SHP77 (cell line): ENCODE measurements around the gene SLAMF8.

Source experiments
- DNase-seq, 2 experiments: peaks; one replicate each; lab custom pipeline; 2025; lab: John Stamatoyannopoulos, UW

SLAMF8 gene

DNA sequence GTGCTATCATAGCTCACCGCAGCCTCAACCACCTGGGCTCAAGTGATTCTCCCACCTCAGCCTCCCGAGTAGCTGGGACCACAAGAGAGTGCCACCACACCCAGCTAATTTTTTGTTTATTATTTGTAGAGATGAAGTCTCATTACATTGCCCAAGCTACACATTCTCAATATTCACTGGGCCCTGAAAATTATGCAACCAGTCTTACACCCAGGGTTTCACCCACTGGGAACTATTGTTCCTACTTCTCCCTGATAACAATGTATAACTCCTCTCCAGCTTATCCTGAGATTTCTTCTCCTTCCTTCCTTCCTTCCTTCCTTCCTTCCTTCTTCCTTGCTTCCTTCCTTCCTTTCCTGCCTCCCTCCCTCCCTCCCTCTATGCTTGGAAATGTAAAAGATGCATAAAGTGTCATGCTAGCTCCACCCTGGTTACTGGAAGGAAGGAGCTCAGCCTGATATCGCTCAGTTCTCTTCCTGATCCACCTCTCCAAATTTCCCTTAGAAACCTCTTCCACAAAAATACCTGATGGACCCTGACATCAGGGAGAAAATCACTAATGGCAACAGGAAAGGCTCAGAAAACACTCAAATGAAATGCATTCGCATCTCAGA lies 47.0 kb downstream of the SLAMF8 start:
- DNase-seq = no peak

DNA sequence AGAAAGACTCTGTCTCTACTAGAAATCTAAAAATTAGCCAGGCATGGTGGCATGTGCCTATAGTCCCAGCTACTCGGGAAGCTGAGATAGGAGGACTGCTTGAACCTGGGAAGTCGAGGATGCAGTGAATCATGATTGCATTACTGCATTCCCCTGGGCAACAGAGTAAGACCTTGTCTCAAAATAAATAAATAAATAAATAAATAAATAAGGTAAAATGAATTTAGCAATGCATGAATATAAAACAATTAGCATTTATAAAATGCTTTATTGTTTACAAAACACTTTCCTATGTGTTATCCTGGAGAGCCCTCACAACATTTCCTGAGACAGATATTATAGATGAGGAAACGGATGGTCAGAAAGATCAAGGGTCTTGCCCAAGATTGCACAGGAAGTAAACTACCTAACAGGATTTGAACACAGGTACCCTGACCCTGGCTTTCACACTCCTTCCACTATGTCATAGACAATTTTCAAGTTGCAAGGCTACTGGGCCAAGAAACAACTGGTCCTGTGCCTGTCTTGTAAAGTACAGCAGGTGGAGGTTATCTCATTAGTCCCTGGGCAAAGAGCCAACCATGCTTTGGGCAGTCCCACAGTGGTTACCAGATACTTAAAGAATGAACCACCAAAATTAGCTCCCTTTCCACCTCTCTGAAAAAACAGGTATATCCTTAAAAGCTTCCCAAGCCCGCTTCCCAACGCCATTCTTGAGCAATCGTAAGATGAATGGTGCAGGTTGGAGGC lies 51.2 kb downstream of the SLAMF8 start:
- no peak for DNase-seq

DNA sequence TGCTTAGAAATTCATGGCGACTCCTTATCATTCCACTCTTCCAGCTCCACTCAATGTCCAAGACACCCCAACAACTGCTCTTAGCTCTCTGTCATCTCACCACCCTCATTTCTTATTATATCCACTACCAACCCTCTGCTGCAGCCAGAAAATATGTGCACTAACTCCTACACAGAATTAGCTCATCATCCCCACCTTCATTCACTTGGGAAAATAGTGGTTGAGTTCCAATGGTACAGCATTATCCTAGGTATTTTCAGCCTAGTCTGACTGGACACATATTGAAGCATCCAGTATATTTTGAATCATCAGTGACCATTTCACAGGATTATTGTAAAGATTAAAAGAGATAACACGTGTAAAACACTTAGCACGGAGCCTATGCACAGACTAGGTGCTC lies 52.5 kb downstream of the SLAMF8 start:
- no peak for DNase-seq

DNA sequence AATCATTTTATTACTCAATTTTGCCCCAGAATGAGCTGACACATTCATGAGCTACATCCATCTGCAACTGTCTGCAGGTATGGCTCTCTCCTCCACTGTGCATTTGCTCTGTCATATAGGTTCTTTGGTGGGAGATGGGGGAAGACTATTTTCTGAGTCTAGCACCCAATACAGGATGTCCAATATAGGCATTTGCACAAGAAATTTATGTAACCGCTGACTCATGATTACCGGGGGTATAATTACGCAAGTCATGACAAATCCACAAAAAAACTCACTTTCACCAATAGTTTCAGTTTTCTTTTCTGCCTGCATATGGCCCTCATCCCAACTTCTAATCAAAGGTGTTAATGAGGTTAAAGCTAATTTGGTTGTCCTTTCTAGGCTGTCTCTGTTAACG lies 53.3 kb downstream of the SLAMF8 start:
- no peak for DNase-seq

DNA sequence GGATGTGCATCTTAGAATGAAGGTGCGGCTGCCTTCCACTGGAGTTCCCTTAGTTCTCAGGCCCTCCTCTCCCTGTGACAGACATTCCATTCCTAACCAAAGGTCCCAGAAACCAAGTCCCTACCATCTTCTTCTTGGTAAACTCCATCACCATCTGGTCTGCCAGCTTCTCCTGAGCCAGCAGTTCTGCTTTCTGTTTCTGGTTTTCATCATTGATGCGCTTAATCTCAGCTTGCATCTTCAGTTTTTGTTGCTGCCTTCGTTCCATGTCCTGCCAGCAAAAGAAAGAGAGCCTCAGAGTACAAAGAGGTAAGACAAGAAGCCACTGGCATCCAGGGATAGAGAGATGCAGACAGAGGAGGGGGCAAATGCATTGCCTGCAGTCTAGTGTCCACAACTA lies 53.8 kb downstream of the SLAMF8 start:
- DNase-seq = no peak

DNA sequence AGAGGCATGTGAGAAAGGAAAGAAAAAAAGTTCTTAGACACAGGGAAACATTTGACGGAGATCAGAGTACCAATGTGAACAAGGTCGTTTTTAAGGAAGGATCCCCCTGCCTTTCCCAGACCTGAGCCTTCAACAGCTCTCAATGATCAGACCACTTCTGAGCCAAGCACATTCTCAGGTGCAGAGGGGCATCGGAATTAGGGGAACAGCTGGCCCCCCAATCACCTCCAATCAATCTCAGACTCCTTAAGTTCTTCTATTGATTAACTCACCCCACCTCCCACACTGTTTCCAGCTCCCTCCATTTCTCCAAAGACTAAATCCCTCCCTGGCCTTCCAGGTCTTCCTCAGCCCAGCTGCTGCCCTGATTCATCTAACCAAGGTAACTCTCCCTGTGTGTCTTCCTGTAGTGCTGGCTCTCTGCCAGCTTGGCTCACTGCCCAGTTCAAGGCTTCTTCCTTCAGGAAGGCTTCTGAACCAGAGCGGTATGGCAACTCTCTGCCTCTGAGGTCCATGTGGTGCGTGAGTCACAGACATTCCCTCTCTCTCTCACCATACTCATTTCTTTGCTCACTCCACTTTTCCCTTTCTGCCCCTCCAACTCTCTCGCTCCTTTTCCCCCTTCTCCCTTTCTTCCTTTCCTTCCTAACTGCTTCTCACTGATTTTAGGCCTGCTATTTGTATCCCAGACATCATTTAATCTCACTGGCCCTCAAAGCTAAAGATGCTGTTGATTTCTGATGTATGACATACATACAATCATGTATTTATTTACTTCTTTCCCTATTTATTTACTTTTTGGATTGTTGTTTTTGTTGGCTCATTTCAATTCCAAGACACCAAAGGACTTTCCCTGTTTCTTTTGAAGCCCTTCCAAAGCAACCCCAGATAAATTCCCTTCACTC lies 55.2 kb downstream of the SLAMF8 start:
- DNase-seq = peak; percentile 76 to 80

DNA sequence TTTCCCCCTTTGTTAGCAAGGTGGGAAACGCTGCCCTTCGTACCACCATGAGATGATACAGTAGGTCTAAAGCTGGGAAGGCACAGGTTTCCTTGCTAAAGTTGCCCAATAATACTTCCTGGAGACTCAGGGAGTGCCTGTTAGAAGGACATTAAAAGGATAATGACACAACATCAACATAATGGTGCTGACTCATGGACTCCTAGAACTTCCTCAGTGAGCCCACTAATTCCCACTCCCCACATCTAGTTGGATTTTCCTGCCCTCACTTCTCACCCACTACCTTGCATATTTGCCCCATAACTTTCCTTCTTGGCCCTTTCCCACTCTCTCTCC lies 55.8 kb downstream of the SLAMF8 start:
- no peak for DNase-seq

DNA sequence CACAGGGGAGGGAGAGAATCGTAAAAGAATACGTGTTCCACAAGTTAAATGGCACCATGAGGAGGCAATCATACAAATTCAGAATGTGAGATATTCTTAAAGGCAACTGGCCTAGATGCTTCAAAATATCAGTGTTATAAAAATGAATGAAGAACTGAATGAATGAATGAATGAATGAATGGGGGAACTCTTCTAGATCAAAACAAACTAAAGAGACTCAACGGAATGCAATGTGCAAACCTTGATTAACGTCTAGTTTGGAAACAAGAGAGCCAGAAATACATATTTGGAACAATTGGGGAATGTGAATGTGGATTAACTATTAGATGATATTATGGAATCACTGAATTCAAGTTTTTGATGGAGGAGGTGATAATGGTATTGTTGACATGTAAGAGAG lies 56.5 kb downstream of the SLAMF8 start:
- DNase-seq = no peak

DNA sequence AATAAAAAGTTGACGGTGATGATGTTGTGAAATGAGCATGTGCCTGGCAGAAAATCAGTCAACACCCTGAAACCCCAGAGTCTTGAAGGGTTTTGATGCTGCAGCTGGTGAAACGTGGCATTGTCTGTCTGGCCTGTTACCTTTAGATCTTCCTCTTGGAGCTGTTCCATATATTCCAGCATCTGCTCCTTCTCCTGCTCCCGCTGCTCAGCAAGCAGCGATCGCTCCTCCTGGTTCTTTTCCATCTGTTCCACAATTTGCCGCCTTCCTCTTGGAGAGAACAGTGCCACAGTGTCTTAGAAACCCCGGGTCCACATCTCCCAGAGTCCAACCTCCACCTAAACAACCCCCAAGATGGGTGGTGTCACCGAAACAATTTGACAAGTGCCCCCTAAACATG lies 57.6 kb downstream of the SLAMF8 start:
- DNase-seq = no peak
